ENCODE measurements around the gene CLCN7. TPM values are rescaled to one million over a fixed set of nuclear protein-coding genes. Genes with fewer than 3 reads are reported as not detected.

Gene CLCN7
- total RNA-seq, 1 experiment from 2014 or later, result 48.2 TPM

- H3K27ac ChIP-seq (ENCODE audit: low read length), result no peak overlapping the region
- no peaks in the 10 kb centered on the region for H3K4me1 ChIP-seq (ENCODE audit: insufficient read depth, low read length)
- no peaks in the 10 kb centered on the region for H3F3A ChIP-seq (ENCODE audit: low read length, unreplicated experiment)
- ChIA-PET CTCF (no interaction called here), POLR2A (ENCODE audit: unreplicated experiment) (no interaction called here)
- TF ChIP-seq EZH2 (IDR thresholded peaks at IDR 0.05; ENCODE audit: low read length, unreplicated experiment) (no peak), CTCF (conservative IDR thresholded peaks at IDR 0.05; ENCODE audit: low read depth, low read length) (no peak), EZH2phosphoT487 (IDR thresholded peaks at IDR 0.05; ENCODE audit: borderline replicate concordance, low read length) (no peak)
- H3K4me3 ChIP-seq (ENCODE audit: low read length), result no peak overlapping the region
- no peak for DNase-seq
- no TSS peak for BruUV-seq (replicated peaks)
- no peaks in the 10 kb centered on the region for H3K9me2 ChIP-seq (replicated peaks; ENCODE audit: low read length)
- H3K4me2 ChIP-seq (ENCODE audit: low read length), result no peak overlapping the region
- intact Hi-C loops (cut with micrococcal nuclease), result no loop called here
- H4K20me1 ChIP-seq (ENCODE audit: low read length), result no peaks in the 10 kb centered on the region
- H2AFZ ChIP-seq (ENCODE audit: low read length), result no peak overlapping the region
- no peaks in the 10 kb centered on the region for H3K9me3 ChIP-seq (ENCODE audit: low read length)
- H3K36me3 ChIP-seq (ENCODE audit: low read depth, low read length), result no peaks in the 10 kb centered on the region
- 0 out of 2 replicates have a peak, but pooled peaks cover 3% of the 10 kb centered on the region for H3K79me2 ChIP-seq (ENCODE audit: low read length)
- no peak overlapping the region for H3K9ac ChIP-seq (ENCODE audit: low read length)
- no peak for ATAC-seq
- H3K27me3 ChIP-seq (ENCODE audit: low read length), result no peaks in the 10 kb centered on the region
Measured at GRCh38 chr16:1403036-1403435, 71.8 kb downstream of the CLCN7 start.

GRCh38 chr16:1401758-1402154 lies 73.1 kb downstream of the CLCN7 start:
- H3K4me3 ChIP-seq (ENCODE audit: low read length), result no peak overlapping the region
- H3K9me2 ChIP-seq (replicated peaks; ENCODE audit: low read length), result no peaks in the 10 kb centered on the region
- TF ChIP-seq EZH2 (IDR thresholded peaks at IDR 0.05; ENCODE audit: low read length, unreplicated experiment) (no peak), EZH2phosphoT487 (IDR thresholded peaks at IDR 0.05; ENCODE audit: borderline replicate concordance, low read length) (no peak), CTCF (conservative IDR thresholded peaks at IDR 0.05; ENCODE audit: low read depth, low read length) (no peak)
- ATAC-seq (no peak), DNase-seq (no peak)
- no peaks in the 10 kb centered on the region for H3K27me3 ChIP-seq (ENCODE audit: low read length)
- no peak overlapping the region for H2AFZ ChIP-seq (ENCODE audit: low read length)
- ChIA-PET CTCF (no interaction called here), POLR2A (ENCODE audit: unreplicated experiment) (no interaction called here)
- BruUV-seq (replicated peaks), result no TSS peak
- intact Hi-C loops (cut with micrococcal nuclease), result no loop called here
- H4K20me1 ChIP-seq (ENCODE audit: low read length), result no peaks in the 10 kb centered on the region
- H3K4me2 ChIP-seq (ENCODE audit: low read length), result no peak overlapping the region
- no peaks in the 10 kb centered on the region for H3K4me1 ChIP-seq (ENCODE audit: insufficient read depth, low read length)
- H3K36me3 ChIP-seq (ENCODE audit: low read depth, low read length), result no peaks in the 10 kb centered on the region
- H3K27ac ChIP-seq (ENCODE audit: low read length), result no peak overlapping the region
- H3K9me3 ChIP-seq (ENCODE audit: low read length), result no peaks in the 10 kb centered on the region
- no peaks in the 10 kb centered on the region for H3F3A ChIP-seq (ENCODE audit: low read length, unreplicated experiment)
- no peak overlapping the region for H3K9ac ChIP-seq (ENCODE audit: low read length)
- H3K79me2 ChIP-seq (ENCODE audit: low read length), result no peaks in the 10 kb centered on the region

GRCh38 chr16:1401061-1401757 lies 73.6 kb downstream of the CLCN7 start:
- CTCF ChIA-PET, result no interaction called here
- BruUV-seq (replicated peaks), result no TSS peak
- ATAC-seq (no peak), DNase-seq (no peak)
- H3K9ac ChIP-seq (ENCODE audit: low read length), result no peak overlapping the region
- TF ChIP-seq CTCF (conservative IDR thresholded peaks at IDR 0.05; ENCODE audit: low read depth, low read length) (no peak), EZH2 (IDR thresholded peaks at IDR 0.05; ENCODE audit: low read length, unreplicated experiment) (no peak), EZH2phosphoT487 (IDR thresholded peaks at IDR 0.05; ENCODE audit: borderline replicate concordance, low read length) (no peak)
- no peaks in the 10 kb centered on the region for H3K9me3 ChIP-seq (ENCODE audit: low read length)
- POLR2A ChIA-PET (ENCODE audit: unreplicated experiment), result no interaction called here
- H3K4me2 ChIP-seq (ENCODE audit: low read length), result no peak overlapping the region
- H2AFZ ChIP-seq (ENCODE audit: low read length), result no peak overlapping the region
- no peaks in the 10 kb centered on the region for H3K27me3 ChIP-seq (ENCODE audit: low read length)
- H3K36me3 ChIP-seq (ENCODE audit: low read depth, low read length), result no peaks in the 10 kb centered on the region
- no peak overlapping the region for H3K27ac ChIP-seq (ENCODE audit: low read length)
- H3F3A ChIP-seq (ENCODE audit: low read length, unreplicated experiment), result no peaks in the 10 kb centered on the region
- H3K4me1 ChIP-seq (ENCODE audit: insufficient read depth, low read length), result no peaks in the 10 kb centered on the region
- no peak overlapping the region for H3K4me3 ChIP-seq (ENCODE audit: low read length)
- H4K20me1 ChIP-seq (ENCODE audit: low read length), result no peaks in the 10 kb centered on the region
- H3K79me2 ChIP-seq (ENCODE audit: low read length), result no peaks in the 10 kb centered on the region
- intact Hi-C loops (cut with micrococcal nuclease), result no loop called here
- H3K9me2 ChIP-seq (replicated peaks; ENCODE audit: low read length), result no peaks in the 10 kb centered on the region

Data from PC-3 (cell line).